SK-N-MC (cell line): ENCODE measurements around the gene FAM110A.

Experiments
- EZH2 ChIP-seq: fragments of 200-600 bp; sonication (generic); IDR thresholded peaks from one replicate; pipeline ENCODE4 v1.6.1; 2017; ENCODE audit warnings: antibody characterized with exemption
- POLR2AphosphoS5 ChIP-seq: IDR thresholded peaks from 2 replicates; pipeline ENCODE4 v1.6.1; 2012; ENCODE audit warnings: mild to moderate bottlenecking, low read depth, low read length, borderline replicate concordance

- no peak for TF ChIP-seq EZH2
- TF ChIP-seq POLR2AphosphoS5, result no peak
Observed at GRCh38 chr20:824916-825315, 8.6 kb upstream of the FAM110A start.
